Mesenchymal stem cell (in vitro differentiated cells and primary cell): ENCODE data around the gene SIX5.

Source experiments
- DNase-seq: peaks from one replicate; pipeline ENCODE4 v3.0.0-alpha.2; 2013
- H2AFZ ChIP-seq: one replicate; pipeline ENCODE4 v1.6.1; 2013; ENCODE audit warnings: low read depth, mild to moderate bottlenecking, control low read depth, inconsistent platforms, low read length, moderate library complexity
- H2AK5ac ChIP-seq: 2 replicates; pipeline ENCODE4 v1.6.1; 2013; ENCODE audit warnings: low read length, moderate library complexity, mild to moderate bottlenecking, inconsistent platforms; ENCODE audit not compliant: severe bottlenecking
- H2BK120ac ChIP-seq: one replicate; pipeline ENCODE4 v1.6.1; 2013; ENCODE audit warnings: low read depth, mild to moderate bottlenecking, inconsistent platforms, low read length, moderate library complexity
- H2BK12ac ChIP-seq, 2 experiments: one replicate each; pipeline ENCODE4 v1.6.1; 2013; ENCODE audit warnings: inconsistent platforms in 2 of 2, low read length in 2 of 2, mild to moderate bottlenecking in 2 of 2, moderate library complexity in 2 of 2, control low read depth in 1 of 2
- H2BK15ac ChIP-seq: one replicate; pipeline ENCODE4 v1.6.1; 2013; ENCODE audit warnings: mild to moderate bottlenecking, low read depth, inconsistent platforms; ENCODE audit not compliant: poor library complexity, severe bottlenecking
- H2BK5ac ChIP-seq: 2 replicates; pipeline ENCODE4 v1.6.1; 2013; ENCODE audit warnings: low read depth, mild to moderate bottlenecking, low read length, control low read depth, inconsistent platforms; ENCODE audit not compliant: poor library complexity, severe bottlenecking
- H3K14ac ChIP-seq, 2 experiments: one replicate each; pipeline ENCODE4 v1.6.1; 2013; ENCODE audit warnings: inconsistent platforms in 2 of 2, low read length in 2 of 2, control low read depth in 1 of 2, mild to moderate bottlenecking in 1 of 2, moderate library complexity in 1 of 2
- H3K18ac ChIP-seq, 2 experiments: one replicate each; pipeline ENCODE4 v1.6.1; 2013; ENCODE audit warnings: inconsistent platforms in 2 of 2, low read length in 2 of 2, control low read depth in 1 of 2, low read depth in 1 of 2, mild to moderate bottlenecking in 1 of 2
- H3K23ac ChIP-seq, 2 experiments: one replicate each; pipeline ENCODE4 v1.6.1; 2013; ENCODE audit warnings: inconsistent platforms in 2 of 2, low read length in 2 of 2, mild to moderate bottlenecking in 2 of 2, moderate library complexity in 2 of 2, control low read depth in 1 of 2
- H3K27ac ChIP-seq: 2 replicates; pipeline ENCODE4 v1.5.1; 2013; ENCODE audit warnings: mild to moderate bottlenecking, moderate library complexity, low read length, control low read depth, inconsistent platforms; ENCODE audit not compliant: poor library complexity, severe bottlenecking
- H3K27me3 ChIP-seq, 2 experiments: 2 replicates each; pipeline versions ENCODE4 v1.6.1 to v1.7.0; 2013; ENCODE audit warnings: low read length in 2 of 2, mild to moderate bottlenecking in 2 of 2, moderate library complexity in 2 of 2, control low read depth in 1 of 2, inconsistent platforms in 1 of 2; ENCODE audit not compliant: control insufficient read depth in 1 of 2, insufficient read depth in 1 of 2
- H3K36me3 ChIP-seq, 2 experiments: 2 replicates each; pipeline versions ENCODE4 v1.6.1 to v1.7.0; 2013; ENCODE audit warnings: low read length in 2 of 2, control low read depth in 1 of 2, inconsistent platforms in 1 of 2, low read depth in 1 of 2, mild to moderate bottlenecking in 1 of 2; ENCODE audit not compliant: insufficient read depth in 2 of 2, control insufficient read depth in 1 of 2
- H3K4ac ChIP-seq, 2 experiments: one replicate each; pipeline ENCODE4 v1.6.1; 2013; ENCODE audit warnings: inconsistent platforms in 2 of 2, low read length in 2 of 2, mild to moderate bottlenecking in 2 of 2, moderate library complexity in 2 of 2, control low read depth in 1 of 2, low read depth in 1 of 2
- H3K4me1 ChIP-seq: 2 replicates; pipeline ENCODE4 v1.6.1; 2013; ENCODE audit warnings: low read depth, low read length, control low read depth; ENCODE audit not compliant: control insufficient read depth, insufficient read depth
- H3K4me2 ChIP-seq: 2 replicates; pipeline ENCODE4 v1.6.1; 2013; ENCODE audit warnings: low read length, mild to moderate bottlenecking, inconsistent platforms; ENCODE audit not compliant: poor library complexity, severe bottlenecking
- H3K4me3 ChIP-seq, 2 experiments: 2 replicates each; pipeline versions ENCODE4 v1.5.1 to v1.7.0; 2013; ENCODE audit warnings: low read length in 2 of 2, mild to moderate bottlenecking in 2 of 2, control low read depth in 1 of 2, low read depth in 1 of 2; ENCODE audit not compliant: insufficient read depth in 1 of 2
- H3K79me1 ChIP-seq: replicated peaks from 2 replicates; pipeline ENCODE4 v1.6.1; 2013; ENCODE audit warnings: mild to moderate bottlenecking, control low read depth, low read length, inconsistent platforms; ENCODE audit not compliant: poor library complexity, severe bottlenecking
- H3K9ac ChIP-seq: 2 replicates; pipeline ENCODE4 v1.7.0; 2013; ENCODE audit warnings: mild to moderate bottlenecking, low read length, moderate library complexity
- H3K9me3 ChIP-seq: 2 replicates; pipeline ENCODE4 v1.7.0; 2013; ENCODE audit warnings: mild to moderate bottlenecking, low read length; ENCODE audit not compliant: control insufficient read depth
- H4K8ac ChIP-seq: one replicate; pipeline ENCODE4 v1.6.1; 2013; ENCODE audit warnings: inconsistent platforms, mild to moderate bottlenecking, low read length, moderate library complexity
- H4K91ac ChIP-seq: one replicate; pipeline ENCODE4 v1.6.1; 2013; ENCODE audit warnings: mild to moderate bottlenecking, low read length, inconsistent platforms
- WGBS: methylation state at CpG from one replicate; pipeline ENCODE4 v1.1.7; 2013; ENCODE audit warnings: mixed read lengths; 5-methylcytosine and 5-hydroxymethylcytosine counted together

Gene SIX5

DNA sequence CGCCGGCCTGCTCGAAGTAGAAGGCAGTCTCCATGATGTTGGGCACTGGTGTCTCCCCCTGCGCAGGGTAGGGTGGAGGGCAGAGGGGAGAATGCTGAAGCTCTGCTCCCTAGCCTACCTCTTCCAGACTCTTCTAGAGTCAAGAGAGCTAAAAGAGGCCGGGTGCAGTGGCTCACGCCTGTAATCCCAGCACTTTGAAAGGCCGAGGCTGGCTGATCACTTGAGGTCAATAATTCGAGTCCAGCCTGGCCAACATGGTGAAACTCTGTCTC, 35.8 kb upstream of the SIX5 start:
- Histone ChIP-seq H3K23ac (no peak overlapping the region), H3K9me3 (no peaks in the 10 kb centered on the region), H2BK12ac (peak overlapping the region in 1 of 2 experiments; percentile 75), H3K14ac (no peak overlapping the region), H3K27me3 (no peaks in the 10 kb centered on the region), H4K91ac (no peak overlapping the region), H3K27ac (no peak overlapping the region), H3K18ac (no peak overlapping the region), H3K4me2 (no peak overlapping the region), H2AFZ (no peak overlapping the region), H3K4me1 (peaks cover 19% of the 10 kb centered on the region), H3K4me3 (no peak overlapping the region), H3K9ac (no peak overlapping the region), H2BK15ac (no peak overlapping the region), H3K36me3 (no peaks in the 10 kb centered on the region), H4K8ac (no peak overlapping the region), H3K4ac (no peak overlapping the region), H2AK5ac (no peak overlapping the region), H2BK5ac (no peak overlapping the region), H3K79me1 (no peaks in the 10 kb centered on the region), H2BK120ac (no peak overlapping the region)
- 98% methylated on average over 8 of the region's 8 CpGs for WGBS
- no peak for DNase-seq

DNA sequence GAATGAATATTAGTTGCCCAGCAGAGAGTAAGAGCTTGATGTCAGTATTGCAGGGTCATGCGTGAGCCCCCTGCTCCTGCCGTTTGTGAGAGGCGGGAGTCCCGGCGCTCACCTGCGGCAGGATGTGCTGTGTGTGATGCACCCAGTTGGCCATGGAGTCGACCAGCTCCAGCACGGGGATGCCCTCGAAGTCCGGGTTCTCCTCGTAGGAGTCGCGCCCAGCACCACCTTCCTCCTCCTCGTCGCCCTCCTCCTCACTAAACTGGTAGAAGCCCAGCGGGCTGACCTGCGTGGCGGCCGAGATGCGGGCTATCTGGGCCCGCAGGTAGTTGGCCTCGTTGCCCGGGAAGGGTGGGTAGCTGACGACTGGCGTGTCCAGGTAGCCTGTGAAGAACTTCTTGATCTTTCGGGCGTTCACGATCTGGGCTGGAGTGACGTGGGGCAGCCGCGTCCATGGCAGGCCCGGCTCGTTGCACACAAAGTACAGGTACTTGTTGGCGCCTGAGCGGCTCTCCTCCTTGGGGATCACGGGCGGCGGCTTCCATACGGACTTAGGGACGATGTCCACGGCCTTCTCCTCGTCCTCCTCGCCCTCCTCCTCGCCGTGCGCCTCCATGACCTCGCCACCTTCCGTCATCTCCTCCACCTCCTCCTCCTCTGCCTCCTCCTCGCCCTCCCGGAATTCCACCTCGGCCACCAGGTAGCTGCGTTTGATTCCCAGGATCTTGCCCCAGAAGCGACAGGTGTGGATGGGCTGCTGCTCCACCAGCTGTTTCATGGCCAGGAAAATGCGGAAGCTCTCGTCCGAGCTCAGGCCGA, 35.3 kb upstream of the SIX5 start:
- no peak overlapping the region for H3K14ac ChIP-seq
- H3K4ac ChIP-seq: no peak overlapping the region
- H2AFZ ChIP-seq: no peak overlapping the region
- H2AK5ac ChIP-seq: peak overlapping the region; percentile 16
- H3K23ac ChIP-seq: no peak overlapping the region
- H4K91ac ChIP-seq: no peak overlapping the region
- peak overlapping the region in 1 of 2 experiments; percentile 75 for H2BK12ac ChIP-seq
- WGBS: 93% methylated on average over 57 of the region's 57 CpGs
- H3K27me3 ChIP-seq: no peaks in the 10 kb centered on the region
- H3K79me1 ChIP-seq: no peaks in the 10 kb centered on the region
- no peak overlapping the region for H3K27ac ChIP-seq
- H3K4me2 ChIP-seq: no peak overlapping the region
- H2BK5ac ChIP-seq: no peak overlapping the region
- no peak overlapping the region for H3K4me3 ChIP-seq
- no peak for DNase-seq
- peaks cover 20% of the 10 kb centered on the region for H3K4me1 ChIP-seq
- no peak overlapping the region for H3K18ac ChIP-seq
- H2BK15ac ChIP-seq: no peak overlapping the region
- no peak overlapping the region for H2BK120ac ChIP-seq
- H3K9me3 ChIP-seq: no peaks in the 10 kb centered on the region
- H4K8ac ChIP-seq: no peak overlapping the region
- H3K36me3 ChIP-seq: no peaks in the 10 kb centered on the region
- H3K9ac ChIP-seq: no peak overlapping the region

DNA sequence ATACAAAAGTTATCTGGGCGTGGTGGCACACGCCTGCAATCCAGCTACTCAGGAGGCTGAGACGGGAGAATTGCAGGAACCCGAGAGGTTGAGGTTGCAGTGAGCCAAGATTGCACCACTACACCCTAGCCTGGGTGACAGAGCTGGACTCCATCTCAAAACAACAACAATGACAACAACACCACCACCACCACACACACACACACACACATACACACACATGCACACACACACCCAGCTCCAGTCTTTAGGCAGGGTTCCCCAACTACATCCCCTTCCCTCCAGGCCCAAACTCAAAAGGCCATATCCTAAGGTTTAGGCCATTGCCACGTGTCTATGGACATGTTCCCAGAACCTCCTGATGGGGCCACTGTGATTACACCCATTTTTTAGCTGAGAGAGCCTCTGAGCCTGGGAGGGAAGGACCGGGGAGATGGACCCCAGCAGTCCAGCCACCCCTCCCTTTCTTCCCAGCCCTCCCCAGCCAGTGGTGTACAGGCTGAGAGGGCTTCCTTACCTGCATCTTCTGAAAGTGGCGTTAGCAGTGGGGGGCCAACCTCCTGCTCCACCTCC, 32.6 kb upstream of the SIX5 start:
- Histone ChIP-seq H3K4me2 (no peak overlapping the region), H3K27me3 (no peaks in the 10 kb centered on the region), H3K79me1 (no peaks in the 10 kb centered on the region), H3K9me3 (no peaks in the 10 kb centered on the region), H3K36me3 (no peaks in the 10 kb centered on the region), H2BK15ac (no peak overlapping the region), H3K4ac (no peak overlapping the region), H3K18ac (no peak overlapping the region), H2BK12ac (no peak overlapping the region), H4K91ac (no peak overlapping the region), H4K8ac (no peak overlapping the region), H2BK120ac (no peak overlapping the region), H3K23ac (no peak overlapping the region), H2BK5ac (no peak overlapping the region), H3K9ac (no peak overlapping the region), H2AK5ac (no peak overlapping the region), H3K27ac (no peak overlapping the region), H3K14ac (no peak overlapping the region), H3K4me3 (no peak overlapping the region), H2AFZ (no peak overlapping the region), H3K4me1 (peaks cover 20% of the 10 kb centered on the region)
- WGBS: 82% methylated on average over 7 of the region's 7 CpGs
- no peak for DNase-seq

GRCh38 chr19:45800070-45800553, 31.1 kb upstream of the SIX5 start:
- H4K91ac ChIP-seq: no peak overlapping the region

More at GRCh38 chr19:45800070-45800553, 31.1 kb upstream of the SIX5 start:
- H2AK5ac ChIP-seq: no peak overlapping the region
- peak overlapping the region in 1 of 2 experiments; percentile 25 for H3K18ac ChIP-seq
- no peaks in the 10 kb centered on the region for H3K9me3 ChIP-seq
- peaks cover 20% of the 10 kb centered on the region for H3K4me1 ChIP-seq
- H2BK12ac ChIP-seq: peak overlapping the region; percentile 21 to 82
- peak; percentile 83 for DNase-seq
- H3K27me3 ChIP-seq: no peaks in the 10 kb centered on the region
- H3K4me3 ChIP-seq: no peak overlapping the region
- 71% methylated on average over 7 of the region's 8 CpGs for WGBS
- H3K14ac ChIP-seq: no peak overlapping the region
- H3K4me2 ChIP-seq: no peak overlapping the region
- no peak overlapping the region for H3K9ac ChIP-seq
- peak overlapping the region; percentile 12 for H4K8ac ChIP-seq
- H2AFZ ChIP-seq: no peak overlapping the region
- H3K79me1 ChIP-seq: no peaks in the 10 kb centered on the region
- H2BK15ac ChIP-seq: peak overlapping the region; percentile 39
- H3K27ac ChIP-seq: no peak overlapping the region
- H3K4ac ChIP-seq: no peak overlapping the region
- H2BK120ac ChIP-seq: no peak overlapping the region
- no peak overlapping the region for H3K23ac ChIP-seq
- H3K36me3 ChIP-seq: no peaks in the 10 kb centered on the region
- H2BK5ac ChIP-seq: no peak overlapping the region
